Skin of body (tissue), 1 donor: ENCODE measurements around the gene ADAMTS18. TPM values are rescaled to one million over a fixed set of nuclear protein-coding genes. Genes with fewer than 3 reads are reported as not detected.

Experiments
- total RNA-seq: library from RNA; depleted of rRNA; stranded (reverse); fragments of >200 nt; gene quantifications from one replicate; pipeline ENCODE4 v1.2.3, GENCODE V29; 2014

ADAMTS18 gene
- total RNA-seq, 1 donor from 2014 or later: 25.0 TPM

Other genes with a start within 250 kb of the ADAMTS18 start
- gene MON1B, start 243.8 kb downstream of the ADAMTS18 start, total RNA-seq: 3.9 TPM
- 0.99 TPM for gene SYCE1L, start 235.6 kb downstream of the ADAMTS18 start, total RNA-seq